Astrocyte of the hippocampus (primary cell): Measurements from ENCODE around the gene TNNI2.

Experiments used
- DNase-seq: peaks from one replicate; pipeline ENCODE4 v3.0.0; 2011; ENCODE audit warnings: low read depth, low spot score

The TNNI2 gene

GRCh38 chr11:1834062-1834610 is 4.6 kb upstream of the TNNI2 start:
- DNase-seq, result no peak

- peak; percentile 34 for DNase-seq
Observed at GRCh38 chr11:1834779-1835670, 3.8 kb upstream of the TNNI2 start, which contains the start of gene SYT8. TSS of gene SYT8 (plus strand) at chr11:1834990. CDS start at chr11:1835106, 116 bp downstream.

DNA sequence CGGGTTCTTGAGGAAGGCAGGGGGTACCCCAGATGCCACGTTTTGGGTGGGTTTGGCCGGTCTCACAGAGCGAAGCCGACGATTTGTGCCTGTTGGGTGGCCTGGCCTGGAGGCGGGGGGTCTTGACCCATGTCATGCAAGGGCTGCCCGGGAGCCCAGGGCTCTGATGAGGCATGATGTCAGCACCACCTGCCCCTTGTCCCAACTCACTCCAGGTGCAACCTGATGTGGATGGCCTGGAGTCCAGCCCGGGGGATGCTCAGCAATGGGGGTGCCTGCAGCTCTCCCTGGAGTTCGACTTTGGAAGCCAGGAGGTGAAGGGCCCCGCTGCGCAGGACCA is 3.1 kb upstream of the TNNI2 start:
- DNase-seq, result no peak

GRCh38 chr11:1836011-1836945 is 2.5 kb upstream of the TNNI2 start:
- no peak for DNase-seq

DNA sequence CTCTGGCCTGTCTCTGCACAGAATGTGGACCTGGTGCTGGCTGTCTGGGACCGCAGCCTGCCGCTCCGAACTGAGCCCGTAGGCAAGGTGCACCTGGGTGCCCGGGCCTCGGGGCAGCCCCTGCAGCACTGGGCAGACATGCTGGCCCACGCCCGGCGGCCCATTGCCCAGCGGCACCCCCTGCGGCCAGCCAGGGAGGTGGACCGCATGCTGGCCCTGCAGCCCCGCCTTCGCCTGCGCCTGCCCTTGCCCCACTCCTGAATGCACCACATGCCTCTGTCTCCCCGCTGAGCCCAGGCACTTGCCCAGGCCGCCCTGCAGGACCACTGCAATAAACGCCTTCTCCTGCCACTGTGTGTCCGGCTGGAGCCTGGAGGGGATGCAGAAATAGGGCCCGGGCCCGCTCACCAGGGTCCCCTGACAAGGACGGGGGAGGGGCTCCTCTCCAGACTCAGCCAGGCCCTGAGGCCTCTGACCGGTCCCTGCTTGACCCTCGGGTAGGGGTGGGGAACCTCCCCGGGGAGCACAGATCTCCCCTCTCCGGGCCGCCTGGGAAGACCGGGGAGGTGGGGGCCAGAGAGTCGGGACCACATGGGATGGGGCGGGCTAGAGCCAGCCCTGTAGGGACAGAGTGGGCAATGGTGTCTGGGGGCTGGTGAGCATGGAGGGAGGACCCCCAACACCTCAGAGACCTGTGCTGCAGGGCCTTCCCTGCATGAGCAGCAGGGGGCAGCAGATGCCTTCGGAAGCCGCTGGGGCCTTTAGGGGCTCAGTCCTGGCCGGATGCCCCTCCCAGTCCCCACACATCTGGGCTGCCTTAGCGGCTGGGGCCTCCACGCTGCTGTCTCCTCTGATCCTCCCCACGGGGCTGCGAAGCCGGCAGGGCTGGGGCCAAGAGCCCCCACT is 1.4 kb upstream of the TNNI2 start:
- peak; percentile 73 for DNase-seq

- DNase-seq, result no peak
Observed at GRCh38 chr11:1838077-1838425, 730 bp upstream of the TNNI2 start.

DNA sequence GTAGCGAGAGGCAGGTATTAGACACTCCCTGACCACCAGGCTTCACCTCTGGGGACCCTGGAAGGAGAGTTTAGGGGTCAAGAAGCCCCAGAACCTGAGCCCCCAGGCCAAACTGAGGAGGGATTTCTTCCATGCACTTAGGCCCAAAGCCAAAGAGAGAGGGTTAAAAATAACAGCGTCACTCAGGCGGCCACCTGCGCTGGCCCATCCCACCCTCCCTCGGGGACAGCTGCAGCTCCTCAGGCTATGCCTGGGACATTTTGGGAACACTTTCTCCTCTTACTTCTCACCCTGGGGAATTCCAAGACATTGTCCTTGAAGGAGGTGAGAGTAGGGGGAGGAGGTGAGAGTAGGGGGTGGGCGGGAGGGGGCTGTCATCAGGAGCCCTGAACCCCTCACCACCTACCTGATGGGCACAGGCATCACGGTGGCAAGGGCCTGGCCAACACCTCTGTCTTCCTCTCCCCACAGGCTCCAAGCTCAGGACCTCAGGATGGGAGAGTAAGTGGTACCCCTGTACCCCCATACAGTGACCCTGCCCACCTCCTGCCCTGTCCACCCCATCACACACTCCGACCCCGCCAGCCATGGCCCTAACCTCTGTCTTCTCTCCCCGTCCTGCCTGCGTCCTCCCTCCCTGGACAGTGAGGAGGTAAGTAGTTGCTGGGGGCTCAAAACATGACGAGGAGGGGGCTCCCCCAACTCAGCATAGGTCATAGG is 583 bp downstream of the TNNI2 start:
- DNase-seq, result no peak

GRCh38 chr11:1839924-1840779 is 1.4 kb downstream of the TNNI2 start:
- DNase-seq, result no peak

- DNase-seq, result no peak
Observed at GRCh38 chr11:1840780-1841480, 2.1 kb downstream of the TNNI2 start.

- no peak for DNase-seq
Observed at GRCh38 chr11:1841511-1842148, 2.8 kb downstream of the TNNI2 start.

- no peak for DNase-seq
Observed at GRCh38 chr11:1842149-1843097, 3.6 kb downstream of the TNNI2 start.

GRCh38 chr11:1843098-1843473 is 4.3 kb downstream of the TNNI2 start:
- DNase-seq, result no peak

- no peak for DNase-seq
Observed at GRCh38 chr11:1843796-1844195, 5.0 kb downstream of the TNNI2 start.

DNA sequence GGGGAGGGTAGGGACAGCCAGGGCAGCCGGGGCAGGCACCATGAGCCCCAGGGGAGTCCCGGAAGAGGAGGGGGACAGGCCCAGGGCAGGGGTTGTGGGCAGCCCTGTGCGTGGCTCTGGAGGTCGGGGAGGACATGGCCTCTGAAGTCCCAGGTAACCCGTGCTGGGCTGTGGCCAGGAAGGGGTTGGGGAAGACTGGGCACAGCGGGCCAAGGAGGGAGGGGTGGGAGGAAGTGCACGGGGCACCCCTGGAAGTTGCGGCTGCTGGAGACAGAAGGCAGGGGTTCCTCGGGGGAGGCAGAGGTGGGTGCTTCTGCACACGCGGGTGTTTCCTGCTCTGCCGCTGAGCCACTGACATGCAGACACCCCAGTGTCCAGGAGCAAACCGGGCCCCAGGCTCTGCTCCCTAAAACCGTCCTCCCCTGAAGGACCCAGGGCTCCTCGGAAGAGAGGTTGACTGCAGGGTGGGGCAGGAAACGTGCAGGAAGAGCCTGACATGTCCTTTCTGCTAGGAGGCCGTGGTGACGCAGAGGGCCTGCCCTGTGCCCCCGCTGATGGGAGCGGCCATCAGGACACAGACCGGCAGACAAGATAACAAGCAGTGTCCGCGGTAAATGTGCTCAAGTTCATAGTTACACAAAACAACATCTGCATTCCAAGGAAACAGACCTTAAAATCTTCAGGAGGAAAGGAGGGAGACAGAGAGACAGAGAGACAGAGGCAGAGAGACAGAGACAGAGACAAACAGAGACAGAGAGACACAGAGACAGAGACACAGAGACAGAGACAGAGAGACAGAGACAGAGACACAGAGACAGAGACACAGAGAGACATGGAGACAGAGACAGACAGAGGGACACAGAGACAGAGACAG is 5.7 kb downstream of the TNNI2 start:
- DNase-seq, result no peak

GRCh38 chr11:1845095-1845429 is 6.3 kb downstream of the TNNI2 start:
- no peak for DNase-seq
